ENCODE measurements around the gene TNFRSF18.

The TNFRSF18 gene, protein sequence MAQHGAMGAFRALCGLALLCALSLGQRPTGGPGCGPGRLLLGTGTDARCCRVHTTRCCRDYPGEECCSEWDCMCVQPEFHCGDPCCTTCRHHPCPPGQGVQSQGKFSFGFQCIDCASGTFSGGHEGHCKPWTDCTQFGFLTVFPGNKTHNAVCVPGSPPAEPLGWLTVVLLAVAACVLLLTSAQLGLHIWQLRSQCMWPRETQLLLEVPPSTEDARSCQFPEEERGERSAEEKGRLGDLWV

DNA sequence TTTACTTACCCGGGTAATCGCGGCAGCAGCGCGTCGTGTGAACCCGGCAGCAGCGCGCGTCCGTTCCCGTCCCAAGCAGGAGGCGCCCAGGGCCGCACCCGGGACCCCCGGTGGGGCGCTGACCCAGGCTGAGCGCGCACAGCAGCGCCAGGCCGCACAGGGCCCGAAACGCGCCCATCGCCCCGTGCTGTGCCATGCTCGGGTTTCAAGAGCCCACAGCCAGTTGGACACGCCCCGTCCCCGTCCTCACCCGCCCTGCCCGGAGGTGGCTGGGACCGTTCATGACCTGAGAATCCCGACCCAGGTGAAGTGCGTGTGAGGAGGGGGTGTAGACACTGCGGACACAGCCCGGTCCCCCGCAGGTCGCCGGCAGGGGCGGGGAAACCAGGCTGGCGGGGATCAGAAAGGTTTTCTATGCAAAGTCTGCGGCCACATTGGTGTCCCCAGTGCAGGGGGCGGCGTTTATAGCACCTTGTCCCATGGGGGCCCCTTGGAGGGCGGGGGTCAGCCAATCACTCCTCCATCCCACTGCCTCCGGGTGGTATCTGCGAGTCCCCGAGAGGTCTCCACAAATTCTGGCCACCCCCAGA is at the start of gene TNFRSF18:
TSS of gene TNFRSF18 (minus strand) at position 217 of the 590 bp plus-strand sequence. CDS start at position 196, 21 bp downstream.
- Histone ChIP-seq H3K4me1 (ENCODE audit: low read length) (no peaks in the 10 kb centered on the region), H3F3A (ENCODE audit: insufficient read depth, low read length) (no peaks in the 10 kb centered on the region), H3K36me3 (replicated peaks; ENCODE audit: insufficient read depth, low read length) (no peaks in the 10 kb centered on the region), H2AFZ (ENCODE audit: low read length) (no peak within 1 kb of the TSS), H3K27ac (ENCODE audit: low read length) (no peak within 1 kb of the TSS), H3K4me2 (ENCODE audit: low read depth, low read length) (no peak within 1 kb of the TSS), H3K9ac (ENCODE audit: low read length) (no peak within 1 kb of the TSS), H3K9me2 (replicated peaks; ENCODE audit: insufficient read depth, low read length) (no peaks in the 10 kb centered on the region), H3K4me3 (ENCODE audit: low read length) (no peak within 1 kb of the TSS), H4K20me1 (ENCODE audit: insufficient read depth, low read length) (no peaks in the 10 kb centered on the region), H3K79me2 (ENCODE audit: low read length) (no peaks in the 10 kb centered on the region), H3K9me3 (replicated peaks; ENCODE audit: insufficient read depth, low read length) (no peaks in the 10 kb centered on the region), H3K27me3 (replicated peaks; ENCODE audit: insufficient read depth, low read length) (peaks cover 86% of the 10 kb centered on the region)
- no peak for DNase-seq
- no peak for TF ChIP-seq EZH2 (optimal IDR thresholded peaks at IDR 0.05; ENCODE audit: low read depth, low read length)
- TF ChIP-seq, protein P1, sequence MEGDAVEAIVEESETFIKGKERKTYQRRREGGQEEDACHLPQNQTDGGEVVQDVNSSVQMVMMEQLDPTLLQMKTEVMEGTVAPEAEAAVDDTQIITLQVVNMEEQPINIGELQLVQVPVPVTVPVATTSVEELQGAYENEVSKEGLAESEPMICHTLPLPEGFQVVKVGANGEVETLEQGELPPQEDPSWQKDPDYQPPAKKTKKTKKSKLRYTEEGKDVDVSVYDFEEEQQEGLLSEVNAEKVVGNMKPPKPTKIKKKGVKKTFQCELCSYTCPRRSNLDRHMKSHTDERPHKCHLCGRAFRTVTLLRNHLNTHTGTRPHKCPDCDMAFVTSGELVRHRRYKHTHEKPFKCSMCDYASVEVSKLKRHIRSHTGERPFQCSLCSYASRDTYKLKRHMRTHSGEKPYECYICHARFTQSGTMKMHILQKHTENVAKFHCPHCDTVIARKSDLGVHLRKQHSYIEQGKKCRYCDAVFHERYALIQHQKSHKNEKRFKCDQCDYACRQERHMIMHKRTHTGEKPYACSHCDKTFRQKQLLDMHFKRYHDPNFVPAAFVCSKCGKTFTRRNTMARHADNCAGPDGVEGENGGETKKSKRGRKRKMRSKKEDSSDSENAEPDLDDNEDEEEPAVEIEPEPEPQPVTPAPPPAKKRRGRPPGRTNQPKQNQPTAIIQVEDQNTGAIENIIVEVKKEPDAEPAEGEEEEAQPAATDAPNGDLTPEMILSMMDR (IDR thresholded peaks at IDR 0.05; ENCODE audit: low read length): no peak
- no peak for TF ChIP-seq EZH2phosphoT487 (IDR thresholded peaks at IDR 0.05; ENCODE audit: low read length)

DNA sequence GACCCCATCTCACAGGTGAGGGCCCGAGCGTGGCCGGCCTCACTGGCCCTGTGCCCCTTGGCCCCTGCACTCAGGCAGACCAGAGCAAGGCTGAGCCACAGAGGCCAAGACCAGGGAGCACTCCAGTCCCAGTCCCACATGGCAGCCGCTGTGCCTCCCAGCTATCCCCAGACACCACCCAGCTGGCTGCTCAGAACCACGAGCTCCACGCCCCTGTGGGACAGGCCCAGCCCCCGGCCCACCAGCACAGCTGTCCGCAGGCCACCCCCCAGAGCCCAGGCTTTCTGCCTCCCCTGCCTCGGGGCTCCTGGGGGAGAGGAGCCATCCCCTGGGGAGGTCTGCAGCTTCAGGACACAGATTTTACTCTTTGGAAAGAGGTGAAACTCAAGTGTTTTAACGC is 49.2 kb upstream of the TNFRSF18 start:
- no peak overlapping the region for H3K4me2 ChIP-seq (ENCODE audit: low read depth, low read length)
- H3K36me3 ChIP-seq (replicated peaks; ENCODE audit: insufficient read depth, low read length): 0 out of 2 replicates have a peak, but pooled peaks cover 4% of the 10 kb centered on the region

DNA sequence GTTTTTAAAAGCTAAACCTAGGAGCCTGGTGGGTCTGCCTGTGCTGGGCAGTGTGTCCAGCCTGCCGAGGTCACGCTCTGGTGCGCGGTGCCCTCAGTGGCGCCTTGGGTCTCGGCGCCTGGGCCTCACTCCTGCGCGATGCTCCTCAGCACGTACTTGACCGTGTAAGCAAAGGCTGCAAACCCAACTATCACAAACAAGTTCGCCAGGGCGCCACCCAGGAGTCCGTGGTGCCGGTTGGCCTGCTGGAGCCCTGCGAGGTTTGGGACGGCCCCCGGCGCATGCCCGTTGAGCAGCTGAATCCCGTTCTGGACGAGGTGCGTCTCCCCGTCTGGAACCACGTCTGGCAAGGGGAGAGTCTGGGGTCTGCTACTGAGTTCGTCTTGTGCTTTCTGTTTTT is 48.7 kb upstream of the TNFRSF18 start:
- H3K9me2 ChIP-seq (replicated peaks; ENCODE audit: insufficient read depth, low read length): no peaks in the 10 kb centered on the region
- TF ChIP-seq, protein P1 (IDR thresholded peaks at IDR 0.05; ENCODE audit: low read length): no peak
- TF ChIP-seq EZH2 (optimal IDR thresholded peaks at IDR 0.05; ENCODE audit: low read depth, low read length): no peak
- TF ChIP-seq EZH2phosphoT487 (IDR thresholded peaks at IDR 0.05; ENCODE audit: low read length): no peak
- no peak overlapping the region for H3K27ac ChIP-seq (ENCODE audit: low read length)
- H3K79me2 ChIP-seq (ENCODE audit: low read length): peaks cover 3% of the 10 kb centered on the region
- no peaks in the 10 kb centered on the region for H3F3A ChIP-seq (ENCODE audit: insufficient read depth, low read length)
- DNase-seq: no peak
- H3K4me3 ChIP-seq (ENCODE audit: low read length): no peak overlapping the region
- 0 out of 2 replicates have a peak, but pooled peaks cover 4% of the 10 kb centered on the region for H3K36me3 ChIP-seq (replicated peaks; ENCODE audit: insufficient read depth, low read length)
- no peaks in the 10 kb centered on the region for H3K27me3 ChIP-seq (replicated peaks; ENCODE audit: insufficient read depth, low read length)
- no peak overlapping the region for H3K4me2 ChIP-seq (ENCODE audit: low read depth, low read length)
- no peak overlapping the region for H2AFZ ChIP-seq (ENCODE audit: low read length)
- no peaks in the 10 kb centered on the region for H4K20me1 ChIP-seq (ENCODE audit: insufficient read depth, low read length)
- no peaks in the 10 kb centered on the region for H3K4me1 ChIP-seq (ENCODE audit: low read length)
- no peak overlapping the region for H3K9ac ChIP-seq (ENCODE audit: low read length)
- H3K9me3 ChIP-seq (replicated peaks; ENCODE audit: insufficient read depth, low read length): no peaks in the 10 kb centered on the region

More for the DNA sequence above, 49.2 kb upstream of the TNFRSF18 start:
- H3K9ac ChIP-seq (ENCODE audit: low read length): no peak overlapping the region
- H2AFZ ChIP-seq (ENCODE audit: low read length): no peak overlapping the region
- peaks cover 3% of the 10 kb centered on the region for H3K79me2 ChIP-seq (ENCODE audit: low read length)
- H3K9me3 ChIP-seq (replicated peaks; ENCODE audit: insufficient read depth, low read length): no peaks in the 10 kb centered on the region
- H3F3A ChIP-seq (ENCODE audit: insufficient read depth, low read length): no peaks in the 10 kb centered on the region
- H3K4me1 ChIP-seq (ENCODE audit: low read length): no peaks in the 10 kb centered on the region
- no peaks in the 10 kb centered on the region for H3K9me2 ChIP-seq (replicated peaks; ENCODE audit: insufficient read depth, low read length)
- no peaks in the 10 kb centered on the region for H4K20me1 ChIP-seq (ENCODE audit: insufficient read depth, low read length)
- no peak overlapping the region for H3K4me3 ChIP-seq (ENCODE audit: low read length)
- no peak for DNase-seq
- H3K27me3 ChIP-seq (replicated peaks; ENCODE audit: insufficient read depth, low read length): no peaks in the 10 kb centered on the region
- no peak for TF ChIP-seq EZH2phosphoT487 (IDR thresholded peaks at IDR 0.05; ENCODE audit: low read length)
- TF ChIP-seq, protein P1 (IDR thresholded peaks at IDR 0.05; ENCODE audit: low read length): no peak
- no peak for TF ChIP-seq EZH2 (optimal IDR thresholded peaks at IDR 0.05; ENCODE audit: low read depth, low read length)
- no peak overlapping the region for H3K27ac ChIP-seq (ENCODE audit: low read length)
